HepG2 (cell line): Measurements from ENCODE around the gene STAT4. TPM values are rescaled to one million over a fixed set of nuclear protein-coding genes. Genes with fewer than 3 reads are reported as not detected.

Source experiments
- ATAC-seq: fragments of 200-7000 bp; cut with Tn5 transposase; 3 replicates; pipeline ENCODE4 v1.9.1; 2020; ENCODE audit warnings: mild to moderate bottlenecking, moderate library complexity
- BruUV-seq: library from RNA; stranded (reverse); fragments of 400-500 nt; replicated peaks from 2 replicates; lab custom pipeline; 2021; lab: Mats Ljungman, UMichigan
- CTCF ChIA-PET: fragments of 300-600 bp; formaldehyde crosslinking; extraction: SDS; loops from one replicate; lab custom pipeline; 2021; ENCODE audit warnings: low total read pairs, inconsistent platforms, low intra/inter-chr PET ratio; lab: Yijun Ruan, JAX
- POLR2A ChIA-PET: fragments of 350-600 bp; sonication (Branson Sonifier 250); formaldehyde crosslinking; loops from one replicate; lab custom pipeline; 2020; ENCODE audit warnings: antibody characterized with exemption, inconsistent platforms; lab: Yijun Ruan, JAX
- DNase-seq: peaks from one replicate; pipeline ENCODE4 v3.0.0-alpha.2; 2015; ENCODE audit warnings: low spot score
- FAIRE-seq: peaks from 3 replicates; lab custom pipeline; 2011; peaks lifted over from hg19 to GRCh38; lab: Jason Lieb, UNC
- H2AFZ ChIP-seq: one replicate; pipeline ENCODE4 v1.6.1; 2011; ENCODE audit warnings: low read length, inconsistent platforms
- H3K27ac ChIP-seq: fragments of 300-600 bp; 3 replicates; pipeline ENCODE4 v1.8.0; 2011; ENCODE audit warnings: mixed run types, mild to moderate bottlenecking, mixed read lengths, low read length, inconsistent platforms; ENCODE audit not compliant: insufficient read depth; ENCODE audit errors: extremely low read length
- H3K27me3 ChIP-seq, 2 experiments: fragments of 200-600 bp in 1 of 2; 2 replicates in 1 of 2; 3 replicates in 1 of 2; pipeline versions ENCODE4 v1.6.0 to v1.8.0; 2011; ENCODE audit warnings: low read length in 2 of 2, mild to moderate bottlenecking in 2 of 2, moderate library complexity in 2 of 2, inconsistent platforms in 1 of 2; ENCODE audit not compliant: insufficient read depth in 2 of 2, control insufficient read depth in 1 of 2
- H3K36me3 ChIP-seq, 2 experiments: fragments of 200-600 bp in 1 of 2; replicated peaks in 1 of 2; 2 replicates in 1 of 2; 3 replicates in 1 of 2; pipeline versions ENCODE4 v1.5.1 to v1.8.0; 2011; ENCODE audit warnings: low read length in 2 of 2, inconsistent platforms in 1 of 2; ENCODE audit not compliant: insufficient read depth in 2 of 2, control insufficient read depth in 1 of 2
- H3K4me1 ChIP-seq: 2 replicates; pipeline ENCODE4 v1.5.1; 2012; ENCODE audit warnings: low read length, inconsistent platforms; ENCODE audit not compliant: insufficient read depth
- H3K4me2 ChIP-seq: 2 replicates; pipeline ENCODE4 v1.6.0; 2011; ENCODE audit warnings: low read depth, low read length, inconsistent platforms
- H3K4me3 ChIP-seq, 3 experiments: fragments of 200-600 bp in 1 of 3; sonication (generic), shearing (Covaris generic) in 1 of 3; replicated peaks in 1 of 3; 2 replicates each; pipeline ENCODE4 v1.5.1; 2011 to 2016; ENCODE audit warnings: low read length in 3 of 3, inconsistent platforms in 2 of 3, low read depth in 2 of 3, mild to moderate bottlenecking in 2 of 3, control low read depth in 1 of 3, mixed read lengths in 1 of 3; ENCODE audit not compliant: insufficient read depth in 1 of 3
- H3K79me2 ChIP-seq: one replicate; pipeline ENCODE4 v1.6.1; 2011; ENCODE audit warnings: low read length, inconsistent platforms; ENCODE audit not compliant: insufficient read depth
- H3K9ac ChIP-seq: 2 replicates; pipeline ENCODE4 v1.6.0; 2011; ENCODE audit warnings: mild to moderate bottlenecking, low read depth, low read length, inconsistent platforms; ENCODE audit not compliant: insufficient read depth
- H3K9me3 ChIP-seq: 2 replicates; pipeline ENCODE4 v1.5.1; 2012; ENCODE audit warnings: mild to moderate bottlenecking, low read length
- H4K20me1 ChIP-seq: 2 replicates; pipeline ENCODE4 v1.6.0; 2011; ENCODE audit warnings: inconsistent platforms, mild to moderate bottlenecking, low read length, moderate library complexity; ENCODE audit not compliant: insufficient read depth
- AGO1 ChIP-seq: fragments of 200-400 bp; formaldehyde crosslinking; IDR thresholded peaks from 2 replicates; pipeline ENCODE4 v1.6.1; 2017; ENCODE audit warnings: mild to moderate bottlenecking, low read depth, low read length, moderate library complexity; ENCODE audit not compliant: poor library complexity, severe bottlenecking
- ATAD3A ChIP-seq: sonication (generic); formaldehyde crosslinking; IDR thresholded peaks from 2 replicates; pipeline ENCODE4 v1.4.0; 2020; ENCODE audit warnings: missing genetic modification reagents
- FLYWCH1 ChIP-seq: sonication (generic); formaldehyde crosslinking; IDR thresholded peaks from 2 replicates; pipeline ENCODE4 v1.8.1; 2023; ENCODE audit warnings: mild to moderate bottlenecking, missing genetic modification reagents
- NCOA5 ChIP-seq: sonication (generic); formaldehyde crosslinking; IDR thresholded peaks from 2 replicates; pipeline ENCODE4 v1.4.0; 2020; ENCODE audit warnings: missing genetic modification reagents
- NFE2L2 ChIP-seq: fragments of 150-350 bp; IDR thresholded peaks from 2 replicates; pipeline ENCODE4 v1.6.1; 2014; ENCODE audit warnings: low read length
- PHF20 ChIP-seq: sonication (generic); formaldehyde crosslinking; IDR thresholded peaks from 2 replicates; pipeline ENCODE4 v1.5.0; 2020; ENCODE audit warnings: mild to moderate bottlenecking, missing genetic modification reagents
- RFXAP ChIP-seq: sonication (generic); formaldehyde crosslinking; IDR thresholded peaks from 2 replicates; pipeline ENCODE4 v1.4.0; 2020; ENCODE audit warnings: missing genetic modification reagents, borderline replicate concordance
- ZFP62 ChIP-seq: sonication (generic); formaldehyde crosslinking; IDR thresholded peaks from 2 replicates; pipeline ENCODE4 v1.4.0; 2020; ENCODE audit warnings: missing genetic modification reagents
- ZNF33B ChIP-seq: sonication (generic); formaldehyde crosslinking; IDR thresholded peaks from 2 replicates; pipeline ENCODE4 v1.5.1; 2020; ENCODE audit warnings: mild to moderate bottlenecking, missing genetic modification reagents
- ZNF576 ChIP-seq: sonication (generic); formaldehyde crosslinking; IDR thresholded peaks from 2 replicates; pipeline ENCODE4 v1.4.0; 2020; ENCODE audit warnings: mild to moderate bottlenecking, missing genetic modification reagents
- ZNF891 ChIP-seq: sonication (generic); formaldehyde crosslinking; IDR thresholded peaks from 2 replicates; pipeline ENCODE4 v1.5.0; 2020; ENCODE audit warnings: mild to moderate bottlenecking, missing genetic modification reagents
- WGBS: methylation state at CpG from one replicate; pipeline ENCODE4 v1.1.6; 2017; ENCODE audit warnings: low lambda C conversion rate; 5-methylcytosine and 5-hydroxymethylcytosine counted together
- in situ Hi-C: cut with HindIII; loops from 2 replicates; pipeline ENCODE4 v1.10.0; 2017; ENCODE audit warnings: low pct_unique_long_range_greater_than_20kb; ENCODE audit not compliant: extremely low pct_ligation_motif_present
- intact Hi-C: fragments of 100-400 bp; cut with micrococcal nuclease; formaldehyde crosslinking; loops from one replicate; pipeline ENCODE4 v1.10.0; 2022; ENCODE audit not compliant: unreplicated experiment
- polyA plus RNA-seq, 8 experiments: library from polyadenylated mRNA; depleted of rRNA in 3 of 8; stranded (reverse) in 7 of 8; unstranded in 1 of 8; fragments of >200 nt; fragmentation: Illumina TruSeq in 4 of 8; extraction: Trizol in 4 of 8; gene quantifications; 2 replicates each; pipeline versions ENCODE4 v1.2.1 to v1.2.3, GENCODE V29; 2011 to 2016; ENCODE audit warnings: low read depth in 4 of 8, missing spikeins in 1 of 8, mixed read lengths in 1 of 8; ENCODE audit not compliant: insufficient read depth in 1 of 8
- total RNA-seq, 5 experiments: library from RNA; depleted of rRNA; stranded (reverse); fragments of >200 nt; fragmentation: Illumina TruSeq; extraction: Trizol; gene quantifications; 2 replicates each; pipeline ENCODE4 v1.2.3, GENCODE V29; 2016; ENCODE audit warnings: low read depth in 1 of 5

The STAT4 gene
- total and polyA plus RNA-seq, 2 of the 13 experiments (the other 11 are each of a cell fraction or from before 2014, with no cell fraction given): 0.37 TPM; not detected in 1

GRCh38 chr2:190988910-190989309 lies 161.9 kb downstream of the STAT4 start (continued):
- TF ChIP-seq ZFP62 (CRISPR knock-in tag) (no peak), ZNF891 (CRISPR knock-in tag) (no peak), ZNF576 (CRISPR knock-in tag) (no peak), RFXAP (no peak)

- BruUV-seq: no TSS peak
Measured at GRCh38 chr2:190987938-190988337, 162.9 kb downstream of the STAT4 start.

GRCh38 chr2:190987116-190987515 lies 163.7 kb downstream of the STAT4 start:
- H3K4me3 ChIP-seq: no peak overlapping the region
- no peak for FAIRE-seq
- in situ Hi-C loops: no loop called here

More at GRCh38 chr2:190987938-190988337, 162.9 kb downstream of the STAT4 start:
- DNase-seq (no peak), FAIRE-seq (no peak), ATAC-seq (no peak)
- Histone ChIP-seq H3K27ac (no peak overlapping the region), H3K4me2 (no peak overlapping the region), H4K20me1 (no peaks in the 10 kb centered on the region), H3K9ac (no peak overlapping the region), H2AFZ (no peak overlapping the region), H3K27me3 (no peaks in the 10 kb centered on the region), H3K4me1 (no peaks in the 10 kb centered on the region), H3K4me3 (no peak overlapping the region), H3K36me3 (peaks cover 32 to 98% of the 10 kb centered on the region in 2 experiments), H3K79me2 (no peaks in the 10 kb centered on the region)
- POLR2A ChIA-PET: no interaction called here
- 98% methylated on average over 5 of the region's 5 CpGs for WGBS
- intact Hi-C loops: loop anchor here (10.0 kb wide), 1 partner anchor 383 kb away; no protein-coding TSS in a partner anchor
- in situ Hi-C loops: no loop called here
- CTCF ChIA-PET: no interaction called here
- TF ChIP-seq NCOA5 (CRISPR knock-in tag): no peak
- no peak for TF ChIP-seq ATAD3A (CRISPR knock-in tag)
- TF ChIP-seq, all 625 proteins: peak for 0
- no peaks in the 10 kb centered on the region for H3K9me3 ChIP-seq

More at GRCh38 chr2:190987116-190987515, 163.7 kb downstream of the STAT4 start:
- ATAC-seq (no peak), DNase-seq (no peak)
- CTCF ChIA-PET: no interaction called here
- Histone ChIP-seq H3K36me3 (peaks cover 32 to 98% of the 10 kb centered on the region in 2 experiments), H3K4me1 (no peaks in the 10 kb centered on the region), H3K9ac (no peak overlapping the region), H3K27me3 (no peaks in the 10 kb centered on the region), H3K9me3 (no peaks in the 10 kb centered on the region), H3K27ac (no peak overlapping the region)
- 92% methylated on average over 1 of the region's 1 CpG for WGBS
- TF ChIP-seq ZNF33B (CRISPR knock-in tag) (no peak), FLYWCH1 (no peak), AGO1 (no peak), NFE2L2 (no peak), PHF20 (no peak)
- TF ChIP-seq, all 625 proteins: peak for 0
- intact Hi-C loops: loop anchor here (10.0 kb wide), 1 partner anchor 382 kb away; no protein-coding TSS in a partner anchor
- POLR2A ChIA-PET: no interaction called here
- H4K20me1 ChIP-seq: no peaks in the 10 kb centered on the region
- no peaks in the 10 kb centered on the region for H3K79me2 ChIP-seq
- BruUV-seq: no TSS peak
- H2AFZ ChIP-seq: no peak overlapping the region
- H3K4me2 ChIP-seq: no peak overlapping the region
